H1 (cell line): ENCODE results near the gene POTEH. TPM values are rescaled to one million over a fixed set of nuclear protein-coding genes. Genes with fewer than 3 reads are reported as not detected.
"Not testable (repeated sequence)": the region's sequence is repeated elsewhere in the genome, so short reads cannot be mapped to it uniquely, and the experiment has no call there.

ENCODE experiments used
- CTCF ChIA-PET: fragments of 300-600 bp; sonication (Branson Sonifier 250); formaldehyde crosslinking; loops from one replicate; lab custom pipeline; 2021; ENCODE audit not compliant: partially characterized antibody; lab: Charles Lee
- POLR2A ChIA-PET: fragments of 300-600 bp; sonication (Branson Sonifier 250); formaldehyde crosslinking; loops from one replicate; lab custom pipeline; 2021; ENCODE audit warnings: inconsistent platforms; ENCODE audit not compliant: partially characterized antibody; lab: Charles Lee
- DNase-seq, 2 experiments: peaks; one replicate each; pipeline versions ENCODE4 v3.0.0 to v3.0.0-alpha.2; 2010 to 2022; ENCODE audit warnings: low spot score in 2 of 2, low read depth in 1 of 2, mixed read lengths in 1 of 2
- FAIRE-seq: peaks from 2 replicates; lab custom pipeline; 2011; peaks lifted over from hg19 to GRCh38; lab: Jason Lieb, UNC
- H2AFZ ChIP-seq: 2 replicates; pipeline ENCODE4 v1.8.1; 2012; ENCODE audit warnings: low read length, inconsistent platforms
- H2AK5ac ChIP-seq: 2 replicates; pipeline ENCODE4 v1.6.1; 2013; ENCODE audit warnings: low read depth, low read length
- H2BK120ac ChIP-seq: replicated peaks from 2 replicates; pipeline ENCODE3; 2013; ENCODE audit warnings: low read depth, low read length, inconsistent platforms
- H2BK12ac ChIP-seq: 2 replicates; pipeline ENCODE4 v1.6.1; 2013; ENCODE audit warnings: low read depth, low read length
- H2BK15ac ChIP-seq: 2 replicates; pipeline ENCODE4 v1.6.1; 2013; ENCODE audit warnings: low read length
- H2BK20ac ChIP-seq: 2 replicates; pipeline ENCODE4 v1.6.1; 2013; ENCODE audit warnings: low read length
- H2BK5ac ChIP-seq: 2 replicates; pipeline ENCODE4 v1.6.1; 2013; ENCODE audit warnings: low read depth, low read length
- H3K14ac ChIP-seq: 2 replicates; pipeline ENCODE4 v1.6.1; 2013; ENCODE audit warnings: inconsistent platforms; ENCODE audit not compliant: insufficient read length
- H3K18ac ChIP-seq: 2 replicates; pipeline ENCODE4 v1.6.1; 2013; ENCODE audit warnings: low read length; ENCODE audit errors: extremely low read depth
- H3K23ac ChIP-seq: 2 replicates; pipeline ENCODE4 v1.6.1; 2013; ENCODE audit warnings: inconsistent platforms; ENCODE audit not compliant: insufficient read length
- H3K23me2 ChIP-seq: 2 replicates; pipeline ENCODE4 v1.6.1; 2013; ENCODE audit warnings: low read depth, low read length
- H3K27ac ChIP-seq: 2 replicates; pipeline ENCODE4 v1.6.1; 2011; ENCODE audit warnings: low read depth, low read length, inconsistent platforms
- H3K27me3 ChIP-seq, 4 experiments: replicated peaks in 1 of 4; 1 replicate in 1 of 4; 2 replicates in 3 of 4; pipeline versions ENCODE4 v1.6.1 to v1.8.1; 2011 to 2013; ENCODE audit warnings: low read length in 3 of 4, mild to moderate bottlenecking in 3 of 4, inconsistent platforms in 2 of 4, mixed read lengths in 2 of 4, moderate library complexity in 1 of 4; ENCODE audit not compliant: control insufficient read depth in 3 of 4, insufficient read depth in 3 of 4; ENCODE audit errors: extremely low read depth in 1 of 4
- H3K36me3 ChIP-seq, 4 experiments: 2 replicates each; pipeline versions ENCODE4 v1.6.1 to v1.8.1; 2011 to 2013; ENCODE audit warnings: mild to moderate bottlenecking in 4 of 4, low read length in 3 of 4, moderate library complexity in 2 of 4, control low read depth in 1 of 4, inconsistent platforms in 1 of 4; ENCODE audit not compliant: insufficient read depth in 4 of 4, control insufficient read depth in 2 of 4
- H3K4ac ChIP-seq: replicated peaks from 2 replicates; pipeline ENCODE3; 2013; ENCODE audit warnings: low read length, low read depth, mixed read lengths, inconsistent platforms; ENCODE audit not compliant: insufficient read length
- H3K4me1 ChIP-seq, 4 experiments: replicated peaks in 1 of 4; 1 replicate in 1 of 4; 2 replicates in 3 of 4; pipeline versions ENCODE4 v1.6.1 to v1.8.1; 2011 to 2013; ENCODE audit warnings: low read length in 3 of 4, inconsistent platforms in 2 of 4, mixed read lengths in 1 of 4; ENCODE audit not compliant: insufficient read depth in 4 of 4, control insufficient read depth in 3 of 4
- H3K4me2 ChIP-seq, 2 experiments: 2 replicates each; pipeline versions ENCODE4 v1.6.1 to v1.8.1; 2011 to 2013; ENCODE audit warnings: low read depth in 2 of 2, low read length in 2 of 2, control low read depth in 1 of 2, inconsistent platforms in 1 of 2, mild to moderate bottlenecking in 1 of 2; ENCODE audit not compliant: insufficient read depth in 1 of 2
- H3K4me3 ChIP-seq, 4 experiments: fragments of 200-600, 300-600 bp in 1 of 4; sonication (generic), shearing (Covaris generic), sonication (Bioruptor Twin) in 1 of 4; 2 replicates each; pipeline versions ENCODE4 v1.5.1 to v1.8.1; 2011 to 2016; ENCODE audit warnings: low read length in 4 of 4, low read depth in 3 of 4, control low read depth in 2 of 4, inconsistent platforms in 2 of 4, mild to moderate bottlenecking in 2 of 4, mixed read lengths in 1 of 4, moderate library complexity in 1 of 4; ENCODE audit not compliant: insufficient read depth in 2 of 4; ENCODE audit errors: extremely low read depth in 1 of 4
- H3K56ac ChIP-seq: replicated peaks from 2 replicates; pipeline ENCODE3; 2013; ENCODE audit warnings: low read depth, mild to moderate bottlenecking, mixed read lengths, low read length, inconsistent platforms; ENCODE audit not compliant: insufficient read length
- H3K79me1 ChIP-seq: 2 replicates; pipeline ENCODE4 v1.6.1; 2013; ENCODE audit warnings: low read depth, low read length, control low read depth
- H3K79me2 ChIP-seq, 2 experiments: 2 replicates each; pipeline versions ENCODE4 v1.6.1 to v1.8.1; 2012 to 2013; ENCODE audit warnings: low read length in 2 of 2, mild to moderate bottlenecking in 2 of 2, inconsistent platforms in 1 of 2; ENCODE audit not compliant: insufficient read depth in 2 of 2, control insufficient read depth in 1 of 2
- H3K9ac ChIP-seq, 4 experiments: replicated peaks in 1 of 4; 1 replicate in 1 of 4; 2 replicates in 3 of 4; pipeline versions ENCODE4 v1.6.1 to v1.8.1; 2011 to 2013; ENCODE audit warnings: low read depth in 3 of 4, low read length in 3 of 4, control low read depth in 2 of 4, mild to moderate bottlenecking in 2 of 4, moderate library complexity in 2 of 4, inconsistent platforms in 1 of 4; ENCODE audit errors: extremely low read depth in 1 of 4
- H3K9me3 ChIP-seq, 2 experiments: 2 replicates each; pipeline versions ENCODE4 v1.6.1 to v1.8.1; 2012 to 2013; ENCODE audit warnings: mild to moderate bottlenecking in 2 of 2, moderate library complexity in 2 of 2, control low read depth in 1 of 2, inconsistent platforms in 1 of 2, low read depth in 1 of 2, low read length in 1 of 2, mixed read lengths in 1 of 2; ENCODE audit not compliant: insufficient read depth in 2 of 2
- H4K20me1 ChIP-seq, 2 experiments: replicated peaks in 1 of 2; 2 replicates each; pipeline versions ENCODE3 to v1.8.1; 2011 to 2013; ENCODE audit warnings: inconsistent platforms in 2 of 2, low read length in 2 of 2, mild to moderate bottlenecking in 1 of 2; ENCODE audit not compliant: insufficient read depth in 2 of 2, control insufficient read depth in 1 of 2
- H4K5ac ChIP-seq: 2 replicates; pipeline ENCODE4 v1.6.1; 2013; ENCODE audit warnings: low read length, low read depth, mixed read lengths, inconsistent platforms; ENCODE audit not compliant: insufficient read length
- H4K8ac ChIP-seq: 2 replicates; pipeline ENCODE4 v1.8.0; 2013; ENCODE audit warnings: mild to moderate bottlenecking, moderate library complexity, low read length, inconsistent platforms; ENCODE audit not compliant: insufficient read depth; ENCODE audit errors: extremely low read depth
- H4K91ac ChIP-seq: replicated peaks from 2 replicates; pipeline ENCODE3; 2013; ENCODE audit warnings: low read length, mixed read lengths, inconsistent platforms; ENCODE audit not compliant: insufficient read length
- WGBS, 2 experiments: shearing (Covaris generic) in 1 of 2; methylation state at CpG; one replicate each; pipeline versions ENCODE4 v1.1.6 to v1.1.7; 2013 to 2015; ENCODE audit warnings: low lambda C conversion rate in 2 of 2, mixed read lengths in 2 of 2, inconsistent platforms in 1 of 2, low coverage in 1 of 2, missing lambda C conversion rate in 1 of 2; ENCODE audit not compliant: insufficient replicate concordance in 2 of 2, insufficient coverage in 1 of 2, insufficient read length in 1 of 2; ENCODE audit errors: extremely low coverage in 1 of 2, missing lambda C conversion rate in 1 of 2; 5-methylcytosine and 5-hydroxymethylcytosine counted together
- polyA plus RNA-seq, 7 experiments: library from polyadenylated mRNA; depleted of rRNA in 3 of 7; stranded (reverse) in 5 of 7; unstranded in 2 of 7; fragments of >200 nt in 5 of 7; fragments of 200-250 nt in 2 of 7; gene quantifications; 1 replicate in 5 of 7; 2 replicates in 1 of 7; 4 replicates in 1 of 7; pipeline versions ENCODE4 v1.2.1 to v1.2.3, GENCODE V29; 2011 to 2013; ENCODE audit warnings: missing spikeins in 2 of 7, mixed read lengths in 2 of 7
- total RNA-seq: library from RNA; stranded (reverse); fragmentation: NEBNext Ultra II Directional; extraction: Animal tissue kit (Norgen Biotek cat#: 25700); gene quantifications from 2 replicates; pipeline ENCODE4 v1.2.1, GENCODE V29; 2021

POTEH gene
- total and polyA plus RNA-seq, 2 of the 8 experiments (the other 6 are each of a cell fraction or from before 2014, with no cell fraction given), result not detected

GRCh38 chr22:15661102-15661501 lies 28.7 kb upstream of the POTEH start:
- DNase-seq, H2BK15ac ChIP-seq, FAIRE-seq, H3K4me1 ChIP-seq, H3K23me2 ChIP-seq, H3K4me2 ChIP-seq, H2BK20ac ChIP-seq, H2BK12ac ChIP-seq, H3K36me3 ChIP-seq, H2AFZ ChIP-seq, H3K27ac ChIP-seq, H4K91ac ChIP-seq, H3K14ac ChIP-seq, H4K8ac ChIP-seq, H4K5ac ChIP-seq, H3K9me3 ChIP-seq, H3K18ac ChIP-seq, H4K20me1 ChIP-seq, H3K9ac ChIP-seq, H3K4ac ChIP-seq, H2AK5ac ChIP-seq, H3K79me2 ChIP-seq, H3K27me3 ChIP-seq, POLR2A ChIA-PET, H2BK120ac ChIP-seq, H2BK5ac ChIP-seq, H3K4me3 ChIP-seq, H3K79me1 ChIP-seq, CTCF ChIA-PET, H3K23ac ChIP-seq, H3K56ac ChIP-seq: not testable (repeated sequence)
- no CpG with 5 or more reads among the region's 2 CpGs for WGBS, 2 experiments

GRCh38 chr22:15664682-15665081 lies 25.1 kb upstream of the POTEH start:
- H3K4me2 ChIP-seq, POLR2A ChIA-PET, H3K4me3 ChIP-seq, H3K4me1 ChIP-seq, H2AFZ ChIP-seq, H2BK15ac ChIP-seq, FAIRE-seq, DNase-seq, H3K18ac ChIP-seq, H2AK5ac ChIP-seq, H2BK12ac ChIP-seq, H4K91ac ChIP-seq, H3K23ac ChIP-seq, H4K5ac ChIP-seq, H2BK5ac ChIP-seq, H3K36me3 ChIP-seq, H4K20me1 ChIP-seq, H2BK20ac ChIP-seq, H3K23me2 ChIP-seq, H2BK120ac ChIP-seq, H3K27ac ChIP-seq, H3K4ac ChIP-seq, H4K8ac ChIP-seq, H3K9me3 ChIP-seq, H3K56ac ChIP-seq, H3K14ac ChIP-seq, CTCF ChIA-PET, H3K79me1 ChIP-seq, H3K79me2 ChIP-seq, H3K9ac ChIP-seq, H3K27me3 ChIP-seq: not testable (repeated sequence)
- 100% methylated on average over 1 of the region's 3 CpGs; no CpG with 5 or more reads in 1 of the 2 experiments for WGBS, 2 experiments
